Measurements from ENCODE around the gene TJAP1.

TJAP1 gene

DNA sequence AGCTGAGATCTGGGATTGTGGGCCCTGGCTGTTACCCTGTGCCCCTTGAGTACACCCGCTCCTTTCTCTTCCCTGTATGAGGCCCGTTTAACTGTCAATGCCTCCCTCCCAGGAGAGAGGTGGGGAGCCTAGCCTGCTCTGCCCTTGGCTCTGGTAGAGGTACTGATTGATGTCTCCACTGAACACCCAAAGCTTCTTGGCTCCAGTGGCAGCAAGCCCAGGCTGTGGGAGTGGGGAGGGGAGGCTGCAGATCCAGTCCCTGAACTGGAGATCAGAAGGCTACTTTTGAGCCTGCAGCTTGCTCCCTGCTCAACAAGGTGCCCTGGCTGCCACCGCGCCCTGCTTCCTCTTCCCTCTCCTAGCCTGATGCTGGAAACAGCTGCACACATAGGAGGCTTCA is 25.3 kb downstream of the TJAP1 start:
- Histone ChIP-seq H3K27ac (ENCODE audit: extremely low read depth, low read depth, low read length) (no peak overlapping the region), H3K36me3 (ENCODE audit: control insufficient read depth in 2 of 2, insufficient read depth in 1 of 2, low read length in 2 of 2) (peaks cover 13 to 82% of the 10 kb centered on the region in 2 experiments; a peak in 2 of 3 replicates), H3K9me3 (ENCODE audit: control insufficient read depth, insufficient read depth, low read depth, low read length) (no peaks in the 10 kb centered on the region), H3K4me1 (ENCODE audit: control insufficient read depth, insufficient read depth, low read length) (no peaks in the 10 kb centered on the region), H3K4me3 (ENCODE audit: low read depth, low read length) (no peak overlapping the region)
- ChIA-PET CTCF (interaction anchor here (1.0 to 1.5 kb wide), 3 partner anchors 9 to 49 kb away, joined by 3 to 7 read pairs (median 5); no protein-coding TSS in a partner anchor), POLR2A (no interaction called here)
- TF ChIP-seq, protein P1, sequence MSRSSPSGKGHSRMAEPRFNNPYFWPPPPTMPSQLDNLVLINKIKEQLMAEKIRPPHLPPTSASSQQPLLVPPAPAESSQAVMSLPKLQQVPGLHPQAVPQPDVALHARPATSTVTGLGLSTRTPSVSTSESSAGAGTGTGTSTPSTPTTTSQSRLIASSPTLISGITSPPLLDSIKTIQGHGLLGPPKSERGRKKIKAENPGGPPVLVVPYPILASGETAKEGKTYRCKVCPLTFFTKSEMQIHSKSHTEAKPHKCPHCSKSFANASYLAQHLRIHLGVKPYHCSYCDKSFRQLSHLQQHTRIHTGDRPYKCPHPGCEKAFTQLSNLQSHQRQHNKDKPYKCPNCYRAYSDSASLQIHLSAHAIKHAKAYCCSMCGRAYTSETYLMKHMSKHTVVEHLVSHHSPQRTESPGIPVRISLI (tag by site-specific recombination; IDR thresholded peaks at IDR 0.05): no peak
- TF ChIP-seq ZNF791 (tag by site-specific recombination; IDR thresholded peaks at IDR 0.05) (no peak), ZNF157 (tag by site-specific recombination; IDR thresholded peaks at IDR 0.05) (no peak), KLF7 (tag by site-specific recombination; IDR thresholded peaks at IDR 0.05; ENCODE audit: borderline replicate concordance) (no peak), ZBTB1 (tag by site-specific recombination; IDR thresholded peaks at IDR 0.05) (no peak), SCRT2 (tag by site-specific recombination; IDR thresholded peaks at IDR 0.05) (no peak), ZFP3 (tag by site-specific recombination; IDR thresholded peaks at IDR 0.05; ENCODE audit: low read depth) (no peak), ZNF404 (tag by site-specific recombination; IDR thresholded peaks at IDR 0.05) (no peak), ZNF394 (tag by site-specific recombination; IDR thresholded peaks at IDR 0.05; ENCODE audit: borderline replicate concordance) (no peak), SALL2 (tag by site-specific recombination; IDR thresholded peaks at IDR 0.05; ENCODE audit: borderline replicate concordance) (no peak), YY2 (tag by site-specific recombination; IDR thresholded peaks at IDR 0.05) (no peak), KLF10 (tag by site-specific recombination; IDR thresholded peaks at IDR 0.05) (no peak), ZNF155 (tag by site-specific recombination; IDR thresholded peaks at IDR 0.05) (no peak)
- TF ChIP-seq, protein P2, sequence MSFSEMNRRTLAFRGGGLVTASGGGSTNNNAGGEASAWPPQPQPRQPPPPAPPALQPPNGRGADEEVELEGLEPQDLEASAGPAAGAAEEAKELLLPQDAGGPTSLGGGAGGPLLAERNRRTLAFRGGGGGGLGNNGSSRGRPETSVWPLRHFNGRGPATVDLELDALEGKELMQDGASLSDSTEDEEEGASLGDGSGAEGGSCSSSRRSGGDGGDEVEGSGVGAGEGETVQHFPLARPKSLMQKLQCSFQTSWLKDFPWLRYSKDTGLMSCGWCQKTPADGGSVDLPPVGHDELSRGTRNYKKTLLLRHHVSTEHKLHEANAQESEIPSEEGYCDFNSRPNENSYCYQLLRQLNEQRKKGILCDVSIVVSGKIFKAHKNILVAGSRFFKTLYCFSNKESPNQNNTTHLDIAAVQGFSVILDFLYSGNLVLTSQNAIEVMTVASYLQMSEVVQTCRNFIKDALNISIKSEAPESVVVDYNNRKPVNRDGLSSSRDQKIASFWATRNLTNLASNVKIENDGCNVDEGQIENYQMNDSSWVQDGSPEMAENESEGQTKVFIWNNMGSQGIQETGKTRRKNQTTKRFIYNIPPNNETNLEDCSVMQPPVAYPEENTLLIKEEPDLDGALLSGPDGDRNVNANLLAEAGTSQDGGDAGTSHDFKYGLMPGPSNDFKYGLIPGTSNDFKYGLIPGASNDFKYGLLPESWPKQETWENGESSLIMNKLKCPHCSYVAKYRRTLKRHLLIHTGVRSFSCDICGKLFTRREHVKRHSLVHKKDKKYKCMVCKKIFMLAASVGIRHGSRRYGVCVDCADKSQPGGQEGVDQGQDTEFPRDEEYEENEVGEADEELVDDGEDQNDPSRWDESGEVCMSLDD (tag by site-specific recombination; IDR thresholded peaks at IDR 0.05): no peak
- TF ChIP-seq, protein P3, sequence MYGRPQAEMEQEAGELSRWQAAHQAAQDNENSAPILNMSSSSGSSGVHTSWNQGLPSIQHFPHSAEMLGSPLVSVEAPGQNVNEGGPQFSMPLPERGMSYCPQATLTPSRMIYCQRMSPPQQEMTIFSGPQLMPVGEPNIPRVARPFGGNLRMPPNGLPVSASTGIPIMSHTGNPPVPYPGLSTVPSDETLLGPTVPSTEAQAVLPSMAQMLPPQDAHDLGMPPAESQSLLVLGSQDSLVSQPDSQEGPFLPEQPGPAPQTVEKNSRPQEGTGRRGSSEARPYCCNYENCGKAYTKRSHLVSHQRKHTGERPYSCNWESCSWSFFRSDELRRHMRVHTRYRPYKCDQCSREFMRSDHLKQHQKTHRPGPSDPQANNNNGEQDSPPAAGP (tag by site-specific recombination; IDR thresholded peaks at IDR 0.05): no peak
- TF ChIP-seq, protein P4, sequence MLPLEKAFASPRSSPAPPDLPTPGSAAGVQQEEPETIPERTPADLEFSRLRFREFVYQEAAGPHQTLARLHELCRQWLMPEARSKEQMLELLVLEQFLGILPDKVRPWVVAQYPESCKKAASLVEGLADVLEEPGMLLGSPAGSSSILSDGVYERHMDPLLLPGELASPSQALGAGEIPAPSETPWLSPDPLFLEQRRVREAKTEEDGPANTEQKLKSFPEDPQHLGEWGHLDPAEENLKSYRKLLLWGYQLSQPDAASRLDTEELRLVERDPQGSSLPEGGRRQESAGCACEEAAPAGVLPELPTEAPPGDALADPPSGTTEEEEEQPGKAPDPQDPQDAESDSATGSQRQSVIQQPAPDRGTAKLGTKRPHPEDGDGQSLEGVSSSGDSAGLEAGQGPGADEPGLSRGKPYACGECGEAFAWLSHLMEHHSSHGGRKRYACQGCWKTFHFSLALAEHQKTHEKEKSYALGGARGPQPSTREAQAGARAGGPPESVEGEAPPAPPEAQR (tag by site-specific recombination; IDR thresholded peaks at IDR 0.05): no peak

DNA sequence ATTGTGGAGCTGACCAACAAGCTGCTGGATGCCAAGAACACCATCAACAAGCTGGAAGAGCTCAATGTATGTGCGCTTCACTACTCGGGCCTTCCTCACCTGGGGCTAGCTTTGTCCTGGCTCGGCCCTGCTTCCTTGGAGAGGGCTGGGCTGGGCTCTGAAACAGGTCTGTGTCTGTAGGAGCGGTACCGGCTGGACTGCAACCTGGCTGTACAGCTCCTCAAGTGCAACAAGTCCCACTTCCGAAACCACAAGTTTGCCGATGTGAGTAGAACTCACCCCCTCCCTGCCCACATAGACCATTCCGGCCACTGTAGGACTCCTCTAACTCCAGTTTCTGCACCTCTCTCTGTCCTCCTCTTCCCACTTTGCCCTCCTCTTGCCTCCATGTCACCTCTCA is 26.1 kb downstream of the TJAP1 start:
- H3K4me1 ChIP-seq (ENCODE audit: control insufficient read depth, insufficient read depth, low read length): no peaks in the 10 kb centered on the region
- TF ChIP-seq, protein P5, sequence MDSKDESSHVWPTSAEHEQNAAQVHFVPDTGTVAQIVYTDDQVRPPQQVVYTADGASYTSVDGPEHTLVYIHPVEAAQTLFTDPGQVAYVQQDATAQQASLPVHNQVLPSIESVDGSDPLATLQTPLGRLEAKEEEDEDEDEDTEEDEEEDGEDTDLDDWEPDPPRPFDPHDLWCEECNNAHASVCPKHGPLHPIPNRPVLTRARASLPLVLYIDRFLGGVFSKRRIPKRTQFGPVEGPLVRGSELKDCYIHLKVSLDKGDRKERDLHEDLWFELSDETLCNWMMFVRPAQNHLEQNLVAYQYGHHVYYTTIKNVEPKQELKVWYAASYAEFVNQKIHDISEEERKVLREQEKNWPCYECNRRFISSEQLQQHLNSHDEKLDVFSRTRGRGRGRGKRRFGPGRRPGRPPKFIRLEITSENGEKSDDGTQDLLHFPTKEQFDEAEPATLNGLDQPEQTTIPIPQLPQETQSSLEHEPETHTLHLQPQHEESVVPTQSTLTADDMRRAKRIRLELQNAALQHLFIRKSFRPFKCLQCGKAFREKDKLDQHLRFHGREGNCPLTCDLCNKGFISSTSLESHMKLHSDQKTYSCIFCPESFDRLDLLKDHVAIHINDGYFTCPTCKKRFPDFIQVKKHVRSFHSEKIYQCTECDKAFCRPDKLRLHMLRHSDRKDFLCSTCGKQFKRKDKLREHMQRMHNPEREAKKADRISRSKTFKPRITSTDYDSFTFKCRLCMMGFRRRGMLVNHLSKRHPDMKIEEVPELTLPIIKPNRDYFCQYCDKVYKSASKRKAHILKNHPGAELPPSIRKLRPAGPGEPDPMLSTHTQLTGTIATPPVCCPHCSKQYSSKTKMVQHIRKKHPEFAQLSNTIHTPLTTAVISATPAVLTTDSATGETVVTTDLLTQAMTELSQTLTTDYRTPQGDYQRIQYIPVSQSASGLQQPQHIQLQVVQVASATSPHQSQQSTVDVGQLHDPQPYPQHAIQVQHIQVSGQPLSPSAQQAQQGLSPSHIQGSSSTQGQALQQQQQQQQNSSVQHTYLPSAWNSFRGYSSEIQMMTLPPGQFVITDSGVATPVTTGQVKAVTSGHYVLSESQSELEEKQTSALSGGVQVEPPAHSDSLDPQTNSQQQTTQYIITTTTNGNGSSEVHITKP (tag by site-specific recombination; IDR thresholded peaks at IDR 0.05): peak; percentile 68
- TF ChIP-seq ZNF473 (tag by site-specific recombination; IDR thresholded peaks at IDR 0.05): no peak
- peak; percentile 85 for TF ChIP-seq SCRT2 (tag by site-specific recombination; IDR thresholded peaks at IDR 0.05)
- no peak overlapping the region for H3K27ac ChIP-seq (ENCODE audit: extremely low read depth, low read depth, low read length)
- no peak overlapping the region for H3K4me3 ChIP-seq (ENCODE audit: low read depth, low read length)
- H3K36me3 ChIP-seq (ENCODE audit: control insufficient read depth in 2 of 2, insufficient read depth in 1 of 2, low read length in 2 of 2): peaks cover 8 to 74% of the 10 kb centered on the region in 2 experiments; a peak in 2 of 3 replicates
- POLR2A ChIA-PET: no interaction called here
- no peaks in the 10 kb centered on the region for H3K9me3 ChIP-seq (ENCODE audit: control insufficient read depth, insufficient read depth, low read depth, low read length)
- CTCF ChIA-PET: interaction anchor here (0.6 to 1.5 kb wide), 3 partner anchors 10 to 50 kb away, joined by 3 to 7 read pairs (median 5); no protein-coding TSS in a partner anchor
